Stimulated activated CD8-positive, alpha-beta memory T cell treated with anti-CD3 and anti-CD28 coated beads, Interleukin-12 subunit alpha, Interleukin-12 subunit beta, amount 100 ng/mL, for 4 hours (primary cell): Measurements from ENCODE around the gene P2RX7.
"Not testable (repeated sequence)": the region's sequence is repeated elsewhere in the genome, so short reads cannot be mapped to it uniquely, and the experiment has no call there.

ENCODE experiments used
- DNase-seq: peaks from one replicate; pipeline ENCODE4 v3.0.0-alpha.2; 2020; ENCODE audit warnings: low read depth

Gene P2RX7

GRCh38 chr12:121208571-121208970, 75.9 kb downstream of the P2RX7 start:
- not testable (repeated sequence) for DNase-seq

- DNase-seq: no peak
These were observed 76.5 kb downstream of the P2RX7 start for GRCh38 chr12:121209221-121209620.

- DNase-seq: peak; percentile 81
These were observed 77.2 kb downstream of the P2RX7 start, which contains the start of gene P2RX4 for GRCh38 chr12:121209624-121210572. Gene P2RX4, plus strand, starts transcription at chr12:121210129. Its CDS starts 36 bp downstream, at chr12:121210165.

- no peak for DNase-seq
These were observed 80.2 kb downstream of the P2RX7 start for GRCh38 chr12:121212875-121213274.

- no peak for DNase-seq
These were observed 81.6 kb downstream of the P2RX7 start for GRCh38 chr12:121214166-121214777.

GRCh38 chr12:121214855-121215745, 82.4 kb downstream of the P2RX7 start:
- no peak for DNase-seq

GRCh38 chr12:121216102-121216501, 83.4 kb downstream of the P2RX7 start:
- no peak for DNase-seq

GRCh38 chr12:121217063-121217462, 84.4 kb downstream of the P2RX7 start:
- DNase-seq: no peak

GRCh38 chr12:121217761-121218160, 85.1 kb downstream of the P2RX7 start:
- no peak for DNase-seq

- no peak for DNase-seq
These were observed 86.1 kb downstream of the P2RX7 start for GRCh38 chr12:121218588-121219352.

GRCh38 chr12:121219353-121219986, 86.8 kb downstream of the P2RX7 start:
- no peak for DNase-seq

- no peak for DNase-seq
These were observed 90.2 kb downstream of the P2RX7 start for GRCh38 chr12:121222847-121223246.

- DNase-seq: no peak
These were observed 90.9 kb downstream of the P2RX7 start for GRCh38 chr12:121223292-121224285.

- DNase-seq: no peak
These were observed 91.9 kb downstream of the P2RX7 start for GRCh38 chr12:121224591-121224990.

- no peak for DNase-seq
These were observed 93.7 kb downstream of the P2RX7 start for GRCh38 chr12:121226399-121226798.

- not testable (repeated sequence) for DNase-seq
These were observed 94.2 kb downstream of the P2RX7 start for GRCh38 chr12:121226871-121227270.

GRCh38 chr12:121227294-121227693, 94.6 kb downstream of the P2RX7 start:
- DNase-seq: no peak

- DNase-seq: no peak
These were observed 96.4 kb downstream of the P2RX7 start for GRCh38 chr12:121228919-121229665.
